OCI-LY1 (cell line): Measurements from ENCODE around the gene GMPPA.

Experiments
- H2AFZ ChIP-seq: fragments of 200-600 bp; sonication (generic), shearing (Covaris generic); 2 replicates; pipeline ENCODE4 v1.6.0; 2014; ENCODE audit warnings: antibody characterized with exemption, mild to moderate bottlenecking, low read length
- H3F3A ChIP-seq: fragments of 200-600 bp; sonication (generic), shearing (Covaris generic); 2 replicates; pipeline ENCODE4 v1.6.0; 2014; ENCODE audit warnings: mild to moderate bottlenecking, antibody characterized with exemption, low read length, moderate library complexity; ENCODE audit not compliant: insufficient read depth
- H3K27ac ChIP-seq: fragments of 200-600 bp; sonication (generic); 2 replicates; pipeline ENCODE4 v1.5.1; 2014; ENCODE audit warnings: low read length, mixed run types, mild to moderate bottlenecking, low read depth; ENCODE audit not compliant: poor library complexity, severe bottlenecking
- H3K27me3 ChIP-seq: fragments of 200-600 bp; sonication (generic); 2 replicates; pipeline ENCODE4 v1.6.0; 2014; ENCODE audit warnings: antibody characterized with exemption, mild to moderate bottlenecking, low read length, moderate library complexity; ENCODE audit not compliant: insufficient read depth
- H3K36me3 ChIP-seq: fragments of 200-600 bp; sonication (generic); 2 replicates; pipeline ENCODE4 v1.6.1; 2014; ENCODE audit warnings: mild to moderate bottlenecking, antibody characterized with exemption, low read length, moderate library complexity, mixed read lengths; ENCODE audit not compliant: insufficient read depth
- H3K4me1 ChIP-seq: fragments of 200-600 bp; sonication (generic); 2 replicates; pipeline ENCODE4 v1.5.1; 2014; ENCODE audit warnings: mild to moderate bottlenecking, low read length, moderate library complexity; ENCODE audit not compliant: insufficient read depth, severe bottlenecking
- H3K4me2 ChIP-seq: fragments of 200-600 bp; sonication (generic), shearing (Covaris generic); 2 replicates; pipeline ENCODE4 v1.6.1; 2014; ENCODE audit warnings: low read length
- H3K4me3 ChIP-seq: fragments of 200-600 bp; sonication (generic); 2 replicates; pipeline ENCODE4 v1.5.1; 2014; ENCODE audit warnings: low read length, low read depth, mild to moderate bottlenecking, mixed read lengths; ENCODE audit not compliant: poor library complexity, severe bottlenecking
- H3K79me2 ChIP-seq: fragments of 200-600 bp; shearing (Covaris generic); 2 replicates; pipeline ENCODE4 v1.6.1; 2016; ENCODE audit warnings: mixed run types, low read length, mixed read lengths; ENCODE audit not compliant: insufficient read depth
- H3K9ac ChIP-seq: fragments of 200-600 bp; sonication (generic), shearing (Covaris generic); 2 replicates; pipeline ENCODE4 v1.6.1; 2014; ENCODE audit warnings: mild to moderate bottlenecking, low read length, mixed read lengths
- H3K9me2 ChIP-seq: fragments of 200-600 bp; sonication (generic), shearing (Covaris generic); 2 replicates; pipeline ENCODE4 v1.6.1; 2014; ENCODE audit warnings: low read depth, mild to moderate bottlenecking, low read length, mixed read lengths
- H3K9me3 ChIP-seq: fragments of 200-600 bp; shearing (Covaris generic); 2 replicates; pipeline ENCODE4 v1.6.1; 2014; ENCODE audit warnings: low read length, mixed read lengths
- H4K20me1 ChIP-seq: fragments of 200-600 bp; sonication (generic), shearing (Covaris generic); 2 replicates; pipeline ENCODE4 v1.6.0; 2016; ENCODE audit warnings: mild to moderate bottlenecking, low read length; ENCODE audit not compliant: insufficient read depth
- EZH2 ChIP-seq: fragments of 200-600 bp; sonication (generic), shearing (Covaris generic); IDR thresholded peaks from 2 replicates; pipeline ENCODE4 v1.8.0; 2017; ENCODE audit warnings: borderline replicate concordance, mixed run types, mild to moderate bottlenecking, antibody characterized with exemption, low read length, moderate library complexity, mixed read lengths
- TF ChIP-seq, protein P1 (sequence below): fragments of 200-600 bp; sonication (generic), shearing (Covaris generic); IDR thresholded peaks from 2 replicates; pipeline ENCODE4 v1.5.1; 2017; ENCODE audit warnings: mild to moderate bottlenecking, antibody characterized with exemption, low read length, moderate library complexity, mixed read lengths

GMPPA gene

DNA sequence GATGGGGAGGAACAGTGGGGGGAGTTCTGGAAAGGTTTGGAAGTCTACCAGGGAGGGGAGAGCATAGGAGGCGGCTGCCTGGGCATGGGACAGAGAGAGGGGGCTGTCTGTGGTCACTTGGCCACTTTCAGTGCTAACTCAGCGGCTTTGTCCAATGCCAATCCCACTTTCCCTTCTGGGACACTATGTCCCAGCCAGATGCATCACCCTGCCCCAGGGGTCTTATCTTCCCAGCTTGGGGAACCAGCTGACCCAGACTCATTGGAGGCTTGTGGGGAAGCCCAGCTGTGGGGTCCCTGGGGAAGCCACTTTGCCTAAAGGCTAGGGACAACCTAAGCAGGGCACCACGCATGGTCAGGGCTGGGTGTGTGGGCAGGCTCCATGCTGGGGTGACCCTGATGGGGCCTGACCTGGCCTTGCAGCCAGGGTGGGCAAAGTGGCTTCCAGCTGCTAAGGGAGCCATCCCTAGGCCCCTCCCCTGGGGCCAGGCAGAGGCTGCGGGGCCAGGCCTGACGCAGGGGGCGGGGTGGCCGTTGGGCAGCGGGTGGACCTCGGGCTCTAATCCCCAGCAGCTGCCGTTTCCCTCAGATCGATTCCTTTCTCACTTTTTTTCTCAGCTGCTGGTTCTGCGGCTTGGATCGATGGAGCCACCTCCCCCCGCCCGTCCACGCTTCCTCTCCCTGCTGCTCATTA is 14.0 kb downstream of the GMPPA start:
- H3K4me1 ChIP-seq = no peaks in the 10 kb centered on the region
- H2AFZ ChIP-seq = no peak overlapping the region
- no peak overlapping the region for H3K9ac ChIP-seq
- H3K4me3 ChIP-seq = no peak overlapping the region
- H4K20me1 ChIP-seq = no peaks in the 10 kb centered on the region
- H3K27ac ChIP-seq = no peak overlapping the region
- TF ChIP-seq, protein P1, sequence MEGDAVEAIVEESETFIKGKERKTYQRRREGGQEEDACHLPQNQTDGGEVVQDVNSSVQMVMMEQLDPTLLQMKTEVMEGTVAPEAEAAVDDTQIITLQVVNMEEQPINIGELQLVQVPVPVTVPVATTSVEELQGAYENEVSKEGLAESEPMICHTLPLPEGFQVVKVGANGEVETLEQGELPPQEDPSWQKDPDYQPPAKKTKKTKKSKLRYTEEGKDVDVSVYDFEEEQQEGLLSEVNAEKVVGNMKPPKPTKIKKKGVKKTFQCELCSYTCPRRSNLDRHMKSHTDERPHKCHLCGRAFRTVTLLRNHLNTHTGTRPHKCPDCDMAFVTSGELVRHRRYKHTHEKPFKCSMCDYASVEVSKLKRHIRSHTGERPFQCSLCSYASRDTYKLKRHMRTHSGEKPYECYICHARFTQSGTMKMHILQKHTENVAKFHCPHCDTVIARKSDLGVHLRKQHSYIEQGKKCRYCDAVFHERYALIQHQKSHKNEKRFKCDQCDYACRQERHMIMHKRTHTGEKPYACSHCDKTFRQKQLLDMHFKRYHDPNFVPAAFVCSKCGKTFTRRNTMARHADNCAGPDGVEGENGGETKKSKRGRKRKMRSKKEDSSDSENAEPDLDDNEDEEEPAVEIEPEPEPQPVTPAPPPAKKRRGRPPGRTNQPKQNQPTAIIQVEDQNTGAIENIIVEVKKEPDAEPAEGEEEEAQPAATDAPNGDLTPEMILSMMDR = no peak
- no peak for TF ChIP-seq EZH2
- no peaks in the 10 kb centered on the region for H3K9me3 ChIP-seq
- no peak overlapping the region for H3K4me2 ChIP-seq
- H3K79me2 ChIP-seq = no peaks in the 10 kb centered on the region
- no peaks in the 10 kb centered on the region for H3K9me2 ChIP-seq
- H3F3A ChIP-seq = no peaks in the 10 kb centered on the region
- no peaks in the 10 kb centered on the region for H3K36me3 ChIP-seq
- peaks cover 7% of the 10 kb centered on the region; the same call in 1 of the 2 replicates for H3K27me3 ChIP-seq

DNA sequence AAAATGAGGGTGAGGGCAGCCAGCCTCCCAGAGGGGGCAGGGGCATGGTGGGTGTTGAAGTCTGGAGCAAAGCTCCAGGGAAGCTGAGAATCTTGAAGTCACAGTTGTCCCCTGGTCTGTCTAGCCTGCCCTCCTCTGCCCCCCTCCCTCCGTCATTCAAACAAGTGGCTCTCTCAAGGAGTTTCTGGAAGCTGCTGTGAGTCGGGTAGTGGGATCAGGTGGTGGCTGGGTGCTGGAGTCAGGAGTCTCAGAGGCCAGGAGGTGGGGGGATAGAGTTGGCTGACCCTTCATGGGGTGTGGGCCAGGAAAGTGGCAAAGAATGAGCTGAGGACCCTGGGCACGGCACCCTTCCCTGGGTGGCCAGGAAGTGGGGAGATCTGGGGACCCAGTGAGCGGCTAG is 15.1 kb downstream of the GMPPA start:
- Histone ChIP-seq H3K27ac (no peak overlapping the region), H3K9ac (no peak overlapping the region), H3K4me3 (no peak overlapping the region), H3K79me2 (no peaks in the 10 kb centered on the region), H3F3A (no peaks in the 10 kb centered on the region), H3K36me3 (no peaks in the 10 kb centered on the region), H3K4me2 (no peak overlapping the region), H4K20me1 (no peaks in the 10 kb centered on the region), H3K9me3 (no peaks in the 10 kb centered on the region), H3K9me2 (no peaks in the 10 kb centered on the region), H3K4me1 (no peaks in the 10 kb centered on the region), H3K27me3 (peaks cover 7% of the 10 kb centered on the region; the same call in 1 of the 2 replicates), H2AFZ (no peak overlapping the region)
- TF ChIP-seq, protein P1 = no peak
- no peak for TF ChIP-seq EZH2

DNA sequence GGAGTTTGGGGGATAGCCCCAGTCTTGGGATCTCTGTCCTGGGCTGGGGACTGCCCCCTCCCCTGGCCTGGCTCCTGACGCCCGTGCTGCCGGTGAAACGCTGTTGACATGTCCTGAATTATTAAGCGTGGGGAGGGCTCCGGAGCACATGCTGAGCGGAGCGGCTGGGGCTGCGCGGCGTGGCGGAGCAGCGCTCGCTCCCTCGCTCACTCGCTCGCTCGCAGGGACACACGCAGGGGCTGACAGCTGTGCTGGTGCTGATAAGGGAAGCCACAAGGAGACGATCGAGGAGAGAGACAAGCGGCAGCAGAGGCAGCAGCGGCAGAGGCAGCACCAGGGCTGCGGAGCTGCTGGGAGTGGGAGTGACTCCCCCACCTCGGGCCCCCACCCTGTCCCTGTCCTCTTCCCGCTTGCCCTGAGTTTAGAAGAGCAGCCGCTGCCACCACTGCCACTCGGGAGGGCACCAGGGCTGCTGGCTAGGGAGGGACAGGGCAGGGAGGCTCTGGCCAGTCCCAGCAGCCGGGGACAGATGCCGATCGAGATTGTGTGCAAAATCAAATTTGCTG is 15.6 kb downstream of the GMPPA start, which contains the start of gene ASIC4:
ASIC4 (plus strand) TSS at position 287 of the 566 bp plus-strand sequence; CDS start at position 530, 243 bp downstream.
- Histone ChIP-seq H3K79me2 (no peaks in the 10 kb centered on the region), H3K9me3 (no peaks in the 10 kb centered on the region), H3K36me3 (no peaks in the 10 kb centered on the region), H3K4me2 (no peak within 1 kb of the TSS), H3K9me2 (no peaks in the 10 kb centered on the region), H2AFZ (no peak within 1 kb of the TSS), H3K9ac (no peak within 1 kb of the TSS), H3K27ac (no peak within 1 kb of the TSS), H3F3A (no peaks in the 10 kb centered on the region), H3K27me3 (peaks cover 7% of the 10 kb centered on the region; the same call in 1 of the 2 replicates), H3K4me1 (no peaks in the 10 kb centered on the region), H4K20me1 (no peaks in the 10 kb centered on the region), H3K4me3 (no peak within 1 kb of the TSS)
- no peak for TF ChIP-seq EZH2
- TF ChIP-seq, protein P1 = no peak
